K562 (cell line): ENCODE measurements around the gene PDCD1.

Experiments used
- EP300 ChIP-seq: IDR thresholded peaks from 2 replicates; pipeline ENCODE4 v1.6.1; 2012; ENCODE audit warnings: low read length, improper control_type of control experiment
- POLR2A ChIP-seq: fragments of 450-650 bp; conservative IDR thresholded peaks from 2 replicates; pipeline ENCODE4 v1.6.1; 2016
- SOX6 ChIP-seq: fragments of 450-650 bp; IDR thresholded peaks from 2 replicates; pipeline ENCODE4 v1.6.1; 2014; ENCODE audit warnings: mild to moderate bottlenecking
- ZNF217 ChIP-seq: sonication (generic); formaldehyde crosslinking; IDR thresholded peaks from 2 replicates; pipeline ENCODE4 v1.8.0; 2022; ENCODE audit warnings: mild to moderate bottlenecking, missing genetic modification reagents

GRCh38 chr2:241859436-241860183 is 916 bp upstream of the PDCD1 start:
- TF ChIP-seq ZNF217, result no peak
- TF ChIP-seq POLR2A, result no peak
- TF ChIP-seq EP300, result no peak
- no peak for TF ChIP-seq SOX6
